Measurements from ENCODE around the gene TNS3. TPM values are rescaled to one million over a fixed set of nuclear protein-coding genes. Genes with fewer than 3 reads are reported as not detected.

Gene TNS3
- total and polyA plus RNA-seq, 10 of the 15 experiments (the other 5 are each of a cell fraction or from before 2014, with no cell fraction given), result 0.27 to 2.7 (median 0.79) TPM

DNA sequence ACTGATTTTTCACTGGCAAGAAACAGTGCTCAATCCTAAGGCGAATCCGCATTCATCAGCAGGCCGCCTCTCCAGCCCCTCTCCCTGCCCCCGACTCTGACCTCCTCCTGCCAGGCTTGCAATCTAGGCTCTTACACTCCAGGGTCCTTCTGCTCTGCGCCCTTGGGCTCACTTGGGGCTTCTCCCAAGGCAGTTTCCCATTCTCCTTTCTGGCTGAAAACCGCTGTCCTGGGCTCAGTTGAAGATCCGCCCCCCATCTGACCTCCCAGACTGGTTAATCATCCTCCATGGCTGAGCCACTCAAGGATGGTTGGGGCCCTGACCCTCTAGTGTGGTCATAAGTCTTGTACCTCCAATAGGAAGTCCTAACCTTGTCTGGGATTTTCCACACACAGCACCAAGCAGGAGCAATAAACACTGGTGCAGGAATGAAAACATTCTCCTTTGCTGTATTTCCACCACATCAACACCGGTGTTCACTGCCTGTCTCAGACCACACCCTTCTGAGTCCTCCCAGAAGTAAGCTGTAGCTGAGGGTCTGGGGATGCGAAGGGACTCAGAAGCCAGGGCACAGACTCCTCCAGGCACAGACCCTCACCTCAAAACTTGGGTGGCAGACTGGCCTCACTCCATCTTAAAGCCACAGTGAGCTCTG, 42.4 kb downstream of the TNS3 start:
- no peak overlapping the region for H3K4me2 ChIP-seq (ENCODE audit: control insufficient read depth, insufficient read depth)
- SMC1A ChIA-PET (ENCODE audit: uncharacterized antibody, unreplicated experiment), result no interaction called here
- TF ChIP-seq USF2 (IDR thresholded peaks at IDR 0.05; ENCODE audit: borderline replicate concordance, low read depth, low read length), result no peak
- TF ChIP-seq CREM (IDR thresholded peaks at IDR 0.05; ENCODE audit: low read depth), result no peak
- no peak for TF ChIP-seq EZH2 (IDR thresholded peaks at IDR 0.05; ENCODE audit: borderline replicate concordance, control insufficient read depth, low read depth, low read length)
- no peak for TF ChIP-seq BCLAF1 (IDR thresholded peaks at IDR 0.05)
- no peak for TF ChIP-seq SP1 (IDR thresholded peaks at IDR 0.05; ENCODE audit: low read depth, low read length)
- TF ChIP-seq, protein P1, sequence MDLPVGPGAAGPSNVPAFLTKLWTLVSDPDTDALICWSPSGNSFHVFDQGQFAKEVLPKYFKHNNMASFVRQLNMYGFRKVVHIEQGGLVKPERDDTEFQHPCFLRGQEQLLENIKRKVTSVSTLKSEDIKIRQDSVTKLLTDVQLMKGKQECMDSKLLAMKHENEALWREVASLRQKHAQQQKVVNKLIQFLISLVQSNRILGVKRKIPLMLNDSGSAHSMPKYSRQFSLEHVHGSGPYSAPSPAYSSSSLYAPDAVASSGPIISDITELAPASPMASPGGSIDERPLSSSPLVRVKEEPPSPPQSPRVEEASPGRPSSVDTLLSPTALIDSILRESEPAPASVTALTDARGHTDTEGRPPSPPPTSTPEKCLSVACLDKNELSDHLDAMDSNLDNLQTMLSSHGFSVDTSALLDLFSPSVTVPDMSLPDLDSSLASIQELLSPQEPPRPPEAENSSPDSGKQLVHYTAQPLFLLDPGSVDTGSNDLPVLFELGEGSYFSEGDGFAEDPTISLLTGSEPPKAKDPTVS (IDR thresholded peaks at IDR 0.05; ENCODE audit: low read depth, low read length), result no peak
- TF ChIP-seq CREB1 (IDR thresholded peaks at IDR 0.05; ENCODE audit: low read depth), result no peak
- no peak for TF ChIP-seq SPI1 (IDR thresholded peaks at IDR 0.05; ENCODE audit: borderline replicate concordance, insufficient read depth, low read depth, low read length)
- TF ChIP-seq, protein P2, sequence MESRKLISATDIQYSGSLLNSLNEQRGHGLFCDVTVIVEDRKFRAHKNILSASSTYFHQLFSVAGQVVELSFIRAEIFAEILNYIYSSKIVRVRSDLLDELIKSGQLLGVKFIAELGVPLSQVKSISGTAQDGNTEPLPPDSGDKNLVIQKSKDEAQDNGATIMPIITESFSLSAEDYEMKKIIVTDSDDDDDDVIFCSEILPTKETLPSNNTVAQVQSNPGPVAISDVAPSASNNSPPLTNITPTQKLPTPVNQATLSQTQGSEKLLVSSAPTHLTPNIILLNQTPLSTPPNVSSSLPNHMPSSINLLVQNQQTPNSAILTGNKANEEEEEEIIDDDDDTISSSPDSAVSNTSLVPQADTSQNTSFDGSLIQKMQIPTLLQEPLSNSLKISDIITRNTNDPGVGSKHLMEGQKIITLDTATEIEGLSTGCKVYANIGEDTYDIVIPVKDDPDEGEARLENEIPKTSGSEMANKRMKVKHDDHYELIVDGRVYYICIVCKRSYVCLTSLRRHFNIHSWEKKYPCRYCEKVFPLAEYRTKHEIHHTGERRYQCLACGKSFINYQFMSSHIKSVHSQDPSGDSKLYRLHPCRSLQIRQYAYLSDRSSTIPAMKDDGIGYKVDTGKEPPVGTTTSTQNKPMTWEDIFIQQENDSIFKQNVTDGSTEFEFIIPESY (IDR thresholded peaks at IDR 0.05), result no peak
- intact Hi-C loops (cut with micrococcal nuclease; ENCODE audit: unreplicated experiment), result no loop called here
- no peaks in the 10 kb centered on the region for H3K79me2 ChIP-seq (ENCODE audit: control insufficient read depth, insufficient read depth, low read length)
- H3K4me3 ChIP-seq, result no peak overlapping the region
- DNase-seq (ENCODE audit: low read depth, low spot score), result no peak
- CTCF ChIA-PET, result no interaction called here
- RAD21 ChIA-PET (ENCODE audit: unreplicated experiment), result no interaction called here
- no peak for ATAC-seq
- H2AFZ ChIP-seq (ENCODE audit: control insufficient read depth, low read depth, low read length), result no peak overlapping the region
- POLR2A ChIA-PET, result no interaction called here
- H3K4me1 ChIP-seq (ENCODE audit: control insufficient read depth, insufficient read depth, low read length), result no peaks in the 10 kb centered on the region
- FAIRE-seq, result no peak
- no peak overlapping the region for H3K9ac ChIP-seq (ENCODE audit: control insufficient read depth, insufficient read depth, low read length)
- in situ Hi-C loops (cut with MboI), result no loop called here
- 37% methylated on average over 9 of the region's 9 CpGs for WGBS (ENCODE audit: insufficient coverage, insufficient replicate concordance, low lambda C conversion rate, missing lambda C conversion rate)
- no TSS peak for BruUV-seq (replicated peaks)
- H3K36me3 ChIP-seq (ENCODE audit: control insufficient read depth in 2 of 2, insufficient read depth in 2 of 2, low read length in 1 of 2), result no peaks in the 10 kb centered on the region
- H3K27ac ChIP-seq (ENCODE audit: control insufficient read depth, insufficient read depth), result no peak overlapping the region
- H3K27me3 ChIP-seq (replicated peaks in 1 of 2; ENCODE audit: control insufficient read depth in 2 of 2, insufficient read depth in 2 of 2, low read length in 1 of 2), result peaks cover 2 to 3% of the 10 kb centered on the region in 2 experiments; a peak in 2 of 4 replicates
- H3K9me3 ChIP-seq (replicated peaks; ENCODE audit: control insufficient read depth, insufficient read depth, low read length), result no peaks in the 10 kb centered on the region
- H4K20me1 ChIP-seq (ENCODE audit: control insufficient read depth, insufficient read depth), result no peaks in the 10 kb centered on the region

All from GM12878 (cell line).